ENCODE results near the gene PHACTR4.

DNA sequence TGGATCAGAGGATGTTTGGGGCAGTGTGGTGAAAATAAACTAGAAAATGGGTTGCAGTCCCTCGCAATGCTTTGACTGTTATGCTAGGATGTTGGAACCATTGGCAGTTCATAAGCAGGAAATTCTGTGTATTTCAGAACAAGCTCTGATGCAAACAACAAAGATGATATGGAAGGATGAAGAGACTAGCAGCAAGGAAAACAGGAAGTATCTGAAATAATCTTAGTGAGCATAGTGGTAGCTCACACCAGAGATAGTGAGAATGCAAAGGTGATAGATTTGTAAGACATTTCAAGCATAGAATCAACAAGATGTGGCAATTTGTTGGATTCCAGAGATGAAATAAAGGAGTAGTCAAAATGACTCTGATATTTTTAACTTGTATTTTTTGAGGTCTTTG lies 125.2 kb downstream of the PHACTR4 start:
- TF ChIP-seq BHLHE40 (IDR thresholded peaks at IDR 0.05; ENCODE audit: borderline replicate concordance): no peak
- no peak for TF ChIP-seq ARNT (IDR thresholded peaks at IDR 0.05)
- no peak for TF ChIP-seq FOXA1 (IDR thresholded peaks at IDR 0.05)
- no peak for TF ChIP-seq FOXM1 (IDR thresholded peaks at IDR 0.05; ENCODE audit: borderline replicate concordance)
- TF ChIP-seq ELF4 (IDR thresholded peaks at IDR 0.05): no peak
- no peak for TF ChIP-seq TARDBP (IDR thresholded peaks at IDR 0.05)
- TF ChIP-seq CTBP1 (IDR thresholded peaks at IDR 0.05; ENCODE audit: borderline replicate concordance): no peak
- no peak for TF ChIP-seq SP1 (IDR thresholded peaks at IDR 0.05)
- no peak for TF ChIP-seq FOXK2 (IDR thresholded peaks at IDR 0.05)
